ENCODE results near the gene ARL1. TPM values are rescaled to one million over a fixed set of nuclear protein-coding genes. Genes with fewer than 3 reads are reported as not detected.

Gene ARL1
- total and polyA plus RNA-seq, 10 of the 15 experiments (the other 5 are each of a cell fraction or from before 2014, with no cell fraction given): 28.5 to 95.0 (median 65.7) TPM

GRCh38 chr12:101414533-101415119 is 7.1 kb upstream of the ARL1 start (continued):
- TF ChIP-seq CUX1 (IDR thresholded peaks at IDR 0.05; ENCODE audit: insufficient replicate concordance, low read depth, low read length) (no peak), SMARCA5 (IDR thresholded peaks at IDR 0.05) (peak; percentile 39; the same call in 1 of the 2 replicates), ZBTB40 (IDR thresholded peaks at IDR 0.05; ENCODE audit: borderline replicate concordance) (no peak), SMC3 (IDR thresholded peaks at IDR 0.05; ENCODE audit: borderline replicate concordance, low read length) (peak; percentile 70; the same call in 1 of the 2 replicates), ZBED1 (IDR thresholded peaks at IDR 0.05; ENCODE audit: borderline replicate concordance) (no peak), BCL11A (IDR thresholded peaks at IDR 0.05; ENCODE audit: low read depth, low read length) (no peak), ESRRA (IDR thresholded peaks at IDR 0.05; ENCODE audit: low read length) (no peak), ZBTB4 (CRISPR knock-in tag; IDR thresholded peaks at IDR 0.05) (no peak), BCLAF1 (IDR thresholded peaks at IDR 0.05) (no peak), SKIL (IDR thresholded peaks at IDR 0.05; ENCODE audit: low read depth, poor library complexity, severe bottlenecking) (no peak)

Data from GM12878 (cell line).